ENCODE results near the gene CDH10.

GRCh38 chr5:24642022-24642421, 2.8 kb downstream of the CDH10 start:
- no peak for TF ChIP-seq ZNF70 (CRISPR knock-in tag; IDR thresholded peaks at IDR 0.05)
- no peak for TF ChIP-seq POU6F1 (CRISPR knock-in tag; IDR thresholded peaks at IDR 0.05; ENCODE audit: borderline replicate concordance, low read depth)
- TF ChIP-seq OSR1 (CRISPR knock-in tag; IDR thresholded peaks at IDR 0.05) = no peak
- no peak for TF ChIP-seq CREB5 (CRISPR knock-in tag; IDR thresholded peaks at IDR 0.05; ENCODE audit: low read depth)
- TF ChIP-seq ZFP30 (CRISPR knock-in tag; IDR thresholded peaks at IDR 0.05) = no peak
- no peak for TF ChIP-seq ZNF565 (CRISPR knock-in tag; conservative IDR thresholded peaks at IDR 0.05; ENCODE audit: low read depth)
- TF ChIP-seq SNAI2 (CRISPR knock-in tag; IDR thresholded peaks at IDR 0.05) = no peak
- no peak for TF ChIP-seq TCF4 (CRISPR knock-in tag; IDR thresholded peaks at IDR 0.05; ENCODE audit: borderline replicate concordance)
